T-helper 17 cell (primary cell): Measurements from ENCODE around the gene GAPT. TPM values are rescaled to one million over a fixed set of nuclear protein-coding genes. Genes with fewer than 3 reads are reported as not detected.

Source experiments
- ATAC-seq: fragments of 150-1000 bp; cut with Tn5 transposase; 2 replicates; pipeline ENCODE4 v1.10.0; 2021; ENCODE audit warnings: mild to moderate bottlenecking, moderate library complexity
- DNase-seq, 3 donors: peaks; one replicate each; pipeline versions ENCODE4 v3.0.0 to v3.0.0-alpha.2; 2020 to 2021
- H3K9me3 ChIP-seq: one replicate; pipeline ENCODE4 v1.7.0; 2013; ENCODE audit warnings: low read length, mild to moderate bottlenecking; ENCODE audit not compliant: control insufficient read depth, poor library complexity, severe bottlenecking
- H3K27ac Mint-ChIP-seq: one replicate; pipeline ENCODE4 v1.8.0; 2022; ENCODE audit warnings: mild to moderate bottlenecking, moderate library complexity, mixed read lengths
- H3K27me3 Mint-ChIP-seq: one replicate; pipeline ENCODE4 v1.8.0; 2022; ENCODE audit warnings: mixed read lengths
- H3K36me3 Mint-ChIP-seq: one replicate; pipeline ENCODE4 v1.8.0; 2022; ENCODE audit warnings: low read depth, mixed read lengths
- H3K4me1 Mint-ChIP-seq: one replicate; pipeline ENCODE4 v1.8.0; 2022; ENCODE audit warnings: mild to moderate bottlenecking, mixed read lengths
- H3K4me3 Mint-ChIP-seq: one replicate; pipeline ENCODE4 v1.8.0; 2022; ENCODE audit warnings: mild to moderate bottlenecking, moderate library complexity, mixed read lengths
- total RNA-seq, 4 donors: library from RNA in 2 of 4; stranded (reverse) in 2 of 4; gene quantifications; one replicate each; pipeline ENCODE4 v1.2.3 and lab custom pipeline; 2022 to 2026

Gene GAPT
- total RNA-seq, 2 donors from 2014 or later = 2.0 TPM; not detected in 1

GRCh38 chr5:58456026-58456425, 35.2 kb upstream of the GAPT start:
- ATAC-seq = no peak
- no peaks in the 10 kb centered on the region for H3K9me3 ChIP-seq
- H3K27ac Mint-ChIP-seq = no peak overlapping the region
- H3K36me3 Mint-ChIP-seq = peaks cover 6% of the 10 kb centered on the region
- H3K27me3 Mint-ChIP-seq = peaks cover 46% of the 10 kb centered on the region
- DNase-seq = no peak
- H3K4me1 Mint-ChIP-seq = peaks cover 6% of the 10 kb centered on the region
- H3K4me3 Mint-ChIP-seq = no peak overlapping the region

DNA sequence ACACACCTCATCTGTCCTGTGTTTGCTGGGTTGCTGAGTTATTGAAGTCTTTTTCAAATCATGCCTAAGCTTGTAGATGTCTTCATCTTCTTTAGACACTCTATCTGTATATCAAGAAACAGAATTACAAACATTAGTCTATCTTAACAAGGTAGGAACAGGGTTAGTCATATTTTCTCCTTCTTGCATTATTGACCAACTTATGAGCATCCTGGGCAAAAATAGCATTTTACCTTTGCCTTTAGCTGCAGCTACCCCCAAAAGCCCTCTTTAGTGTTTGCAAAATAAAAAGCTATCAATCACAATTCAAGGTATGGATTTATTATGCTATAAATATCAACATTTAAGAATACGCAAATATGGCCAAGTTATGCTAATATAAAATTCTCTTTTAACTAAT, 34.7 kb upstream of the GAPT start:
- no peaks in the 10 kb centered on the region for H3K9me3 ChIP-seq
- peaks cover 6% of the 10 kb centered on the region for H3K36me3 Mint-ChIP-seq
- no peak overlapping the region for H3K27ac Mint-ChIP-seq
- ATAC-seq = no peak
- DNase-seq = no peak
- H3K27me3 Mint-ChIP-seq = peaks cover 45% of the 10 kb centered on the region
- H3K4me1 Mint-ChIP-seq = peaks cover 9% of the 10 kb centered on the region
- no peak overlapping the region for H3K4me3 Mint-ChIP-seq

- DNase-seq (no peak), ATAC-seq (no peak)
- Mint-ChIP-seq H3K36me3 (peaks cover 3% of the 10 kb centered on the region), H3K4me3 (no peak overlapping the region), H3K27ac (no peak overlapping the region), H3K27me3 (peaks cover 39% of the 10 kb centered on the region), H3K4me1 (peaks cover 9% of the 10 kb centered on the region)
- no peaks in the 10 kb centered on the region for H3K9me3 ChIP-seq
Observed at GRCh38 chr5:58457050-58457449, 34.2 kb upstream of the GAPT start.

GRCh38 chr5:58458141-58458742, 33.0 kb upstream of the GAPT start:
- H3K4me3 Mint-ChIP-seq = peak overlapping the region; percentile 87

GRCh38 chr5:58458743-58459145, 32.5 kb upstream of the GAPT start:
- DNase-seq (no peak), ATAC-seq (no peak)
- Mint-ChIP-seq H3K27ac (peak overlapping the region; percentile 86), H3K4me3 (peak overlapping the region; percentile 87), H3K27me3 (peaks cover 30% of the 10 kb centered on the region), H3K36me3 (no peaks in the 10 kb centered on the region), H3K4me1 (peaks cover 9% of the 10 kb centered on the region)
- H3K9me3 ChIP-seq = no peaks in the 10 kb centered on the region

More at GRCh38 chr5:58458141-58458742, 33.0 kb upstream of the GAPT start:
- Mint-ChIP-seq H3K27me3 (peaks cover 30% of the 10 kb centered on the region), H3K36me3 (no peaks in the 10 kb centered on the region), H3K27ac (peak overlapping the region; percentile 86), H3K4me1 (peaks cover 9% of the 10 kb centered on the region)
- no peak for DNase-seq
- no peaks in the 10 kb centered on the region for H3K9me3 ChIP-seq
- no peak for ATAC-seq

DNA sequence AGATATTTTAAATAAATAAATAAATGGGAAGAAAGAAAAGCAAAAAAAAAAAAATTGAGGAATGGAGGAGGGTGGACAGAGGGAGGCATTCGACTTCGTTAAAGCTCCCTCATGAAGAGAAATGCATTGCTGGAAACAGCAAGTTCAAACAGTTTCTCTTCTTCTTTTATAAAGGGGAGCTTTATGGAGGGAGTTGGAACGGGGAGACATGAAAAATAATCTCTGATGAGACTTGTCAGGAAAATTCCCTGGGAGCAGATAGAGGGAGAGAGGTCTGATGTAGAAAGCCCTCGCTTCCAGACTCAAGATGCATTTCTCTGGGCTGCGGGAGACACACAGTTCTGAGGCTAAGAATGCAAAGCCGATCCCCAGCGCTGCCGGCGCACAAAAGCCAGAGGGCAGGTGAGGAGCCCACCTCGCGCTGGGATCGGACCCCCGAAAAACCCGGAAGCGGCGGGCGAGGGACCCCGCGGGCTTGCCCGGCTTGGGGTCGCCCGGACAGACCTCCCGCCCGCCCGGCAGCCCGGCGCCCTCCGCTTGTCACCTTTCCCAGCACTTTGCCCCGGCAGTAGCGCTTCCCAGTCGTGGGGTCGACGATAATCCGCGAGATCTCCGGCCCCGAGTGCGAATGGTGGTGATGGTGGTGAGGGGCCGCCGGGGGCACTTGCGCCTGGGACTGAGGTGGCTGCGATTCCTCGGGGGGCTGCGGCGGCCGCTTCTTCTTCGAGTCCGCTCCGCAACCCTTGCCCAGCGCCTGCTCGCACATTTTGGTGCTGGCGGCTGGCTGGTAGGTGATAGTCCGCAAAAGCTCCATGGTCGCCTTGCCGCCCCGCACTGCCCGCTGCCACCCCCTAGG, 31.9 kb upstream of the GAPT start:
- peak overlapping the region; percentile 87 for H3K4me3 Mint-ChIP-seq
- H3K4me1 Mint-ChIP-seq = peaks cover 9% of the 10 kb centered on the region
- ATAC-seq = no peak

GRCh38 chr5:58460002-58460731, 31.1 kb upstream of the GAPT start, which contains the start of gene PLK2:
PLK2 (minus strand) TSS chr5:58460086; CDS start chr5:58459959, 127 bp downstream.
- no peaks in the 10 kb centered on the region for H3K9me3 ChIP-seq
- H3K36me3 Mint-ChIP-seq = no peaks in the 10 kb centered on the region
- H3K4me3 Mint-ChIP-seq = peak within 1 kb of the TSS; percentile 87
- ATAC-seq (peak; percentile 83), DNase-seq (peak; percentile 86 to 91 (median 88))
- H3K4me1 Mint-ChIP-seq = peaks cover 9% of the 10 kb centered on the region
- H3K27me3 Mint-ChIP-seq = peaks cover 25% of the 10 kb centered on the region
- H3K27ac Mint-ChIP-seq = peak within 1 kb of the TSS; percentile 86

More for the DNA sequence above, 31.9 kb upstream of the GAPT start:
- no peaks in the 10 kb centered on the region for H3K36me3 Mint-ChIP-seq
- H3K27me3 Mint-ChIP-seq = peaks cover 33% of the 10 kb centered on the region
- peak in 1 of 3 donors; percentile 13 for DNase-seq
- H3K27ac Mint-ChIP-seq = peak overlapping the region; percentile 86
- H3K9me3 ChIP-seq = no peaks in the 10 kb centered on the region

DNA sequence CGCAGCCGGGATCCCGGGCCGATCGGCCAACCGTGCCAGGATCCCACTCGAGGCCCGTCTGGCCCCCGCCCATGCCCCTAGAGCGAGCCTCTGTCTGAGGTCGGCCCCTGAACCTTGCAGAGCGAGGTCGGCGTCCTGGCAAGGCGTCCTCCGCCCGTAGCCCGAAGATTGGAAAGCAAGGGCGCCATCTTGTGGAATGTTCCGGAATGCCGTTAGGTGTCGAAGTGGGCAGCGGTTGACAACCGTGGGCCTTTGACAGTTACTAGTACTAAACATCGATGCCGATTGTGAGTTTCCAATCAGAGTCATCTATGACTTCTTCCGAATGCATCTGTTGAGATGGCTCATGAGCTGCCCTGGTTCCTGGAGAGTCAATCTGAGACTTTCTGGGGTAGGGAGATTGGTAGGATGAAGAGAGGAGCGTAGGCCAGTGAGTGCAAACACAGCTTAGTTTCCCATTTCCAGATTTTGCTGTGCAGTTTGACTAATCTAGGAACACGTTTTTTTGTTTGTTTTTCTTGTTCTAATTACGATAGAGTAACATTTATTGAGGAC, 30.4 kb upstream of the GAPT start:
- no peaks in the 10 kb centered on the region for H3K9me3 ChIP-seq
- Mint-ChIP-seq H3K27ac (peak overlapping the region; percentile 65), H3K4me3 (peak overlapping the region; percentile 87), H3K36me3 (no peaks in the 10 kb centered on the region), H3K4me1 (peaks cover 9% of the 10 kb centered on the region), H3K27me3 (peaks cover 24% of the 10 kb centered on the region)
- ATAC-seq = peak; percentile 75
- peak; percentile 68 to 93 (median 76) for DNase-seq

DNA sequence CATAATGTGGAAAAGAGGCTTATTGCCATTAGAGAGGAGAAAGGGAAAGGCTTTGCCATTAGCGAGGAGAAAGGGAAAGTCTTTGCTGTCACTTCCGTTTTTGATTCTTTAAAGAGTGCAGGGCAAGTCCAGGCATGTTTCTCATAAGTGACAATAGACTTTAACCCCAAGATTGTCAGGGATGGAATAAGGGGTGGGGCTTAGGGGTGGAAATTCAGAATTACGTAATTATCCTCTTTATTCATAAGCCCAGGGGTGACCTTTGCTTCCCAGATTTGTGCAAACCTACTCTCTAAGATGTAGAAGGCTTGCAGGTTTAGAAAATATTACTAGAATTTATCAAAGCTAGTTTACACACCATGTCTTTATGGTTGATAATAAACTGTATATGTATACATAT, 29.1 kb upstream of the GAPT start:
- DNase-seq = no peak
- peaks cover 22% of the 10 kb centered on the region for H3K27me3 Mint-ChIP-seq

GRCh38 chr5:58462623-58463230, 28.5 kb upstream of the GAPT start:
- ATAC-seq (no peak), DNase-seq (peak in 1 of 3 donors; percentile 13)
- no peaks in the 10 kb centered on the region for H3K9me3 ChIP-seq
- Mint-ChIP-seq H3K36me3 (no peaks in the 10 kb centered on the region), H3K27me3 (peaks cover 19% of the 10 kb centered on the region), H3K4me1 (peaks cover 13% of the 10 kb centered on the region), H3K27ac (no peak overlapping the region), H3K4me3 (no peak overlapping the region)

More for the DNA sequence above, 29.1 kb upstream of the GAPT start:
- ATAC-seq = no peak
- H3K4me3 Mint-ChIP-seq = no peak overlapping the region
- H3K4me1 Mint-ChIP-seq = peaks cover 13% of the 10 kb centered on the region
- H3K27ac Mint-ChIP-seq = no peak overlapping the region
- no peaks in the 10 kb centered on the region for H3K36me3 Mint-ChIP-seq
- no peaks in the 10 kb centered on the region for H3K9me3 ChIP-seq

DNA sequence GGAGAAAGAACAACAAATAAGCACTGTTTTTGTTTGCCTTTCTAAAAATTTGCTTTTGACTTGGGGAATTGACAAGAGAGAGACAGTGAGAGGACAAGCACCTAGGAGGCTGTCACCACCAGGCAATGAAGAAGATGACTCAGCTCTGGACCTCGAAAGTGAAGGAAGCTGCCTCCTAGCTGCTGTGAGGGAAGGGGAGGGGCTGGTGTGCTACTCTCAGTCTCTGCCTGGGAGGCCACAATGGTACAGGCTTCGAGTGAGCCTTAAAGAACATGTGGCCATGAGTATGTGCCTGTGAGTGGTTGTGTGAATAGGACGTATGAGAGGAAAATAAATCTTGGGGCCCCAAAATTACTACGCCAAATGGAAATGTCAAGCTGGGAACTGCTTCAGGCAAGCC, 24.3 kb upstream of the GAPT start:
- Mint-ChIP-seq H3K27ac (peak overlapping the region; percentile 2), H3K27me3 (peaks cover 17% of the 10 kb centered on the region), H3K36me3 (no peaks in the 10 kb centered on the region), H3K4me3 (no peak overlapping the region), H3K4me1 (peaks cover 4% of the 10 kb centered on the region)
- ATAC-seq (peak; percentile 48), DNase-seq (no peak)
- H3K9me3 ChIP-seq = no peaks in the 10 kb centered on the region

- Mint-ChIP-seq H3K36me3 (no peaks in the 10 kb centered on the region), H3K4me3 (no peak overlapping the region), H3K27me3 (peaks cover 17% of the 10 kb centered on the region), H3K4me1 (peaks cover 4% of the 10 kb centered on the region), H3K27ac (no peak overlapping the region)
- DNase-seq (no peak), ATAC-seq (no peak)
- no peaks in the 10 kb centered on the region for H3K9me3 ChIP-seq
Observed at GRCh38 chr5:58469896-58470295, 21.3 kb upstream of the GAPT start.
